Kidney (tissue), 14 donors: ENCODE data around the gene OR10A4. TPM values are rescaled to one million over a fixed set of nuclear protein-coding genes. Genes with fewer than 3 reads are reported as not detected.

Experiments used
- DNase-seq, 5 donors: peaks; one replicate each; pipeline ENCODE4 v3.0.0-alpha.2; 2013 to 2020
- FAIRE-seq: peaks from 2 replicates; lab custom pipeline; 2012; peaks lifted over from hg19 to GRCh38; lab: Jason Lieb, UNC
- H3K27ac ChIP-seq, 2 donors: one replicate each; pipeline ENCODE4 v1.7.0; 2013; ENCODE audit warnings: low read depth in 2 of 2, low read length in 2 of 2, inconsistent platforms in 1 of 2
- H3K27me3 ChIP-seq: one replicate; pipeline ENCODE4 v1.7.1; 2013; ENCODE audit warnings: low read length, inconsistent platforms; ENCODE audit not compliant: control insufficient read depth, insufficient read depth
- H3K36me3 ChIP-seq, 3 donors: one replicate each; pipeline versions ENCODE4 v1.7.0 to v1.7.1; 2013; ENCODE audit warnings: low read length in 3 of 3, control low read depth in 1 of 3, inconsistent platforms in 1 of 3; ENCODE audit not compliant: insufficient read depth in 3 of 3, control insufficient read depth in 2 of 3
- H3K4me1 ChIP-seq, 3 donors: one replicate each; pipeline versions ENCODE4 v1.7.0 to v1.7.1; 2013; ENCODE audit warnings: low read length in 3 of 3, inconsistent platforms in 1 of 3, low read depth in 1 of 3; ENCODE audit not compliant: control insufficient read depth in 2 of 3, insufficient read depth in 2 of 3
- H3K4me3 ChIP-seq, 3 donors: one replicate each; pipeline versions ENCODE4 v1.7.0 to v1.8.1; 2013; ENCODE audit warnings: low read length in 3 of 3, control low read depth in 1 of 3, inconsistent platforms in 1 of 3
- H3K9ac ChIP-seq, 3 donors: one replicate each; pipeline versions ENCODE4 v1.7.0 to v1.7.1; 2013; ENCODE audit warnings: low read length in 3 of 3, control low read depth in 1 of 3, inconsistent platforms in 1 of 3
- H3K9me3 ChIP-seq, 3 donors: one replicate each; pipeline versions ENCODE4 v1.7.0 to v1.7.1; 2013; ENCODE audit warnings: low read length in 3 of 3, control low read depth in 1 of 3, inconsistent platforms in 1 of 3; ENCODE audit not compliant: control insufficient read depth in 2 of 3, insufficient read depth in 1 of 3
- intact Hi-C: fragments of 100-400 bp; cut with DNase I; formaldehyde crosslinking; loops from one replicate; pipeline ENCODE4 v1.11.1; 2022
- polyA plus RNA-seq: library from polyadenylated mRNA; stranded (reverse); fragments of 350-450 nt; fragmentation: Illumina TruSeq; extraction: RNeasy Lipid Tissue Mini Kit (QIAGEN cat#74804); gene quantifications from one replicate; pipeline ENCODE4 v1.2.3, GENCODE V29; 2014; ENCODE audit warnings: low read depth, low replicate concordance; ENCODE audit not compliant: insufficient read depth
- total RNA-seq: library from RNA; stranded (reverse); fragmentation: NEBNext Ultra II Directional; extraction: Animal tissue kit (Norgen Biotek cat#: 25700); gene quantifications from one replicate; pipeline ENCODE4 v1.2.1, GENCODE V29; 2021
- TF ChIP-seq, protein P1 (sequence below): IDR thresholded peaks from 3 replicates; pipeline ENCODE4 v1.5.1; 2012; ENCODE audit warnings: mild to moderate bottlenecking, moderate library complexity, borderline replicate concordance; ENCODE audit not compliant: insufficient read depth; ENCODE audit errors: extremely low read depth
- donor health status: control.
- donor health status: control.
- donor health status: control.
- donor health status: control.
- donor health status: control.
- donor health status: DM: yes; HTN: yes; CAD: no.
- donor health status: Normal renal cell carcinoma (clear cell type).

Gene OR10A4
- total and polyA plus RNA-seq, 2 donors from 2014 or later = not detected

DNA sequence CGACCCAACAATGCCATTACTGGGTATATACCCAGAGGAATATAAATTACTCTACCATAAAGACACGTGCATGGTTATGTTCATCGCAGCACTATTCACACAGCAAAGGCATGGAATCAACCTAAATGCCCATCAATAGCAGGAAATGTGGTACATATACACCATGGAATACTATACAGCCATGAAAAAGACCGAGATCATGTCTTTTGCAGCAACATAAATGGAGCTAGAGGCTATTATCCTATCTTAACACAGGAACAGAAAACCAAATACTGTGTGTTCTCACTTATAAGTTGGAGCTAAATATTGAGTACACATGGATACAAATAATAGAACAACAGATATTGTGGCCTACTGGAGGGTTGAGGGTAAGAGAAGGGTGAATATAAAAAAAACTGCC is 12.4 kb downstream of the OR10A4 start:
- H3K36me3 ChIP-seq = no peaks in the 10 kb centered on the region
- no peaks in the 10 kb centered on the region for H3K4me1 ChIP-seq
- intact Hi-C loops = no loop called here
- TF ChIP-seq, protein P1, sequence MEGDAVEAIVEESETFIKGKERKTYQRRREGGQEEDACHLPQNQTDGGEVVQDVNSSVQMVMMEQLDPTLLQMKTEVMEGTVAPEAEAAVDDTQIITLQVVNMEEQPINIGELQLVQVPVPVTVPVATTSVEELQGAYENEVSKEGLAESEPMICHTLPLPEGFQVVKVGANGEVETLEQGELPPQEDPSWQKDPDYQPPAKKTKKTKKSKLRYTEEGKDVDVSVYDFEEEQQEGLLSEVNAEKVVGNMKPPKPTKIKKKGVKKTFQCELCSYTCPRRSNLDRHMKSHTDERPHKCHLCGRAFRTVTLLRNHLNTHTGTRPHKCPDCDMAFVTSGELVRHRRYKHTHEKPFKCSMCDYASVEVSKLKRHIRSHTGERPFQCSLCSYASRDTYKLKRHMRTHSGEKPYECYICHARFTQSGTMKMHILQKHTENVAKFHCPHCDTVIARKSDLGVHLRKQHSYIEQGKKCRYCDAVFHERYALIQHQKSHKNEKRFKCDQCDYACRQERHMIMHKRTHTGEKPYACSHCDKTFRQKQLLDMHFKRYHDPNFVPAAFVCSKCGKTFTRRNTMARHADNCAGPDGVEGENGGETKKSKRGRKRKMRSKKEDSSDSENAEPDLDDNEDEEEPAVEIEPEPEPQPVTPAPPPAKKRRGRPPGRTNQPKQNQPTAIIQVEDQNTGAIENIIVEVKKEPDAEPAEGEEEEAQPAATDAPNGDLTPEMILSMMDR = no peak
- H3K27me3 ChIP-seq = no peaks in the 10 kb centered on the region
- FAIRE-seq = no peak
- peaks cover 0 to 1% (median 0%) of the 10 kb centered on the region in 3 donors for H3K9me3 ChIP-seq
- no peak overlapping the region for H3K4me3 ChIP-seq
- no peak for DNase-seq
- no peak overlapping the region for H3K9ac ChIP-seq
- no peak overlapping the region for H3K27ac ChIP-seq

DNA sequence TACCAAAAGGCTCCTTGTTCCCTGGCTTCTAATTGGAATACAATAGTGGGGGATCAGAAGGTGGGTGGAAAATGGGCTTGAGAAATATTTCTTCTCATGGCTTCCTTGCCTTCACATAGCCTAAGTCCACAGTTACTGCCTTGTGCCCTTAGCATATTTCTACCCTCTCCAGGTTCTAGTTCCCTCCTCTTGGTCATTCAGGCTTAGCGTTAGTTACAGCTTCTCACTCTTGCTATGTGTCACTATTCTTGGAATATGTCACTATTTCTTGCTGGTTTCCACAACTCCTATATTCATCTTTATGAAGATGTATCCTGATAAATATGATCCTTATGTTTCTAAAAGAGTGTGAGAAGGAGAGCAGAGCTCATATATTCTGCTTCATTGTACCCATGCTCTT is 13.4 kb downstream of the OR10A4 start:
- Histone ChIP-seq H3K4me3 (no peak overlapping the region), H3K4me1 (no peaks in the 10 kb centered on the region), H3K27ac (no peak overlapping the region), H3K9me3 (peaks cover 0 to 1% (median 0%) of the 10 kb centered on the region in 3 donors), H3K9ac (no peak overlapping the region), H3K27me3 (no peaks in the 10 kb centered on the region), H3K36me3 (no peaks in the 10 kb centered on the region)
- TF ChIP-seq, protein P1 = no peak
- FAIRE-seq = no peak
- DNase-seq = no peak
- intact Hi-C loops = no loop called here

DNA sequence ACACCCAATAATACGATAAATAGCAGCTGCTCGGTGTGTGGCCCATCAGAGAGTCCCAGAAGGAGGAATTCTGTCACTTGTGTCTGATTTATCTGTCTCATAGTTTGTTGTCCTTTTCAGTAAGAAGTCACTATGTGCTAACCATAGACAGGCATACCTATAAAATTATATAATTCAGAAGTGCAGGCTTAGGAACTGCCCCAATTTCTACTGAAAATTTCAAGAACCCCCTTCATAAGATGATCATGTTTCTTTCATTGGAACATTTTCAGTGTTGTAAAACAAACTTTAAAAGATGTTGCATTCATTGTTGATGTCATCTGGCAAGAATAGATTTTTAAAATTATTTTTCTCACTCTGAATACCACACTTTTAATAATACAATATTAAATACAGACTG is 16.0 kb downstream of the OR10A4 start, which contains the start of gene OR2D2:
OR2D2 (minus strand) TSS at position 101 of the 400 bp plus-strand sequence; CDS start at position 101, 0 bp downstream.
- DNase-seq (no peak), FAIRE-seq (no peak)
- intact Hi-C loops = no loop called here
- no peaks in the 10 kb centered on the region for H3K4me1 ChIP-seq
- TF ChIP-seq, protein P1 = no peak
- no peak within 1 kb of the TSS for H3K9ac ChIP-seq
- H3K27me3 ChIP-seq = no peaks in the 10 kb centered on the region
- H3K9me3 ChIP-seq = peaks cover 0 to 1% (median 0%) of the 10 kb centered on the region in 3 donors
- H3K27ac ChIP-seq = no peak within 1 kb of the TSS
- no peak within 1 kb of the TSS for H3K4me3 ChIP-seq
- H3K36me3 ChIP-seq = no peaks in the 10 kb centered on the region

DNA sequence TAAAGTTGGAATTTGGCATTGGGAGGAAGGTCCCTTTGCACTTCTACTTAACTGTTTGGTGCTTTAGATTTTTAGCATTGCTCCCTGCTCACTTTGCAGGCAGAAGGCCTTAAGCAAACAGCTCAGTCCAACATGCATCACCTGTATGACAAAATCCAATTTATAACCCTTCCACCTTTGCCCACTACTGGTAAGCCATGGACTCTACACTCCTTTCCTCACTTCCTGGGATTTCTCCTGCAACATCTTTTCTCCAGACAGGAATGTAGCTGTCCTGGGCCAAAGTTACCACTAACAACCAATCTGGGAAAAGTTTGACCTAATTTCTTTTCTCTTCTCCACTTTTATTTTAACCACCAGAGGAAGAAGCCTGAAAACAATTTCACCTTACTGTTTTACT is 17.7 kb downstream of the OR10A4 start:
- intact Hi-C loops = no loop called here
- Histone ChIP-seq H3K27ac (no peak overlapping the region), H3K9me3 (no peaks in the 10 kb centered on the region), H3K9ac (no peak overlapping the region), H3K4me1 (no peaks in the 10 kb centered on the region), H3K27me3 (no peaks in the 10 kb centered on the region), H3K36me3 (no peaks in the 10 kb centered on the region), H3K4me3 (no peak overlapping the region)
- FAIRE-seq (no peak), DNase-seq (no peak)
- TF ChIP-seq, protein P1 = no peak
